Measurements from ENCODE around the gene C1GALT1C1L. TPM values are rescaled to one million over a fixed set of nuclear protein-coding genes. Genes with fewer than 3 reads are reported as not detected.
A peak's percentile ranks its signal among the peaks of the same experiment; 100 is the strongest.

C1GALT1C1L gene
- 0.91 and 1.3 TPM in 2 replicates for total RNA-seq (2016; rRNA removed; fragmentation: Illumina TruSeq; extraction: Trizol)
- total RNA-seq (2016; cell fraction: cytosol; rRNA removed; fragmentation: Illumina TruSeq; extraction: Trizol; ENCODE audit: low read depth), result 0.61 TPM in 1 of 2 replicates, not detected in the other
- total RNA-seq (2016; cell fraction: insoluble cytoplasmic fraction; rRNA removed; fragmentation: Illumina TruSeq; extraction: Trizol), result 1.3 and 1.6 TPM in 2 replicates
- 0.25 and 0.34 TPM in 2 replicates for total RNA-seq (2016; cell fraction: membrane; rRNA removed; fragmentation: Illumina TruSeq; extraction: Trizol)
- total RNA-seq (2016; cell fraction: nucleus; rRNA removed; fragmentation: Illumina TruSeq; extraction: Trizol), result 1.3 and 1.9 TPM in 2 replicates
- 2.4 and 2.7 TPM in 2 replicates for polyA plus RNA-seq (2011; rRNA removed)
- polyA plus RNA-seq (2011; cell fraction: cytosol; rRNA removed), result 1.1 and 2.1 TPM in 2 replicates
- 0.14 and 0.80 TPM in 2 replicates for polyA plus RNA-seq (2011; cell fraction: nucleus; rRNA removed)
- polyA plus RNA-seq (2012), result 2.1 and 3.8 TPM in 2 replicates
- 0.18 and 0.35 TPM in 2 replicates for polyA plus RNA-seq (2016; cell fraction: cytosol; fragmentation: Illumina TruSeq; extraction: Trizol; ENCODE audit: low read depth)
- polyA plus RNA-seq (2016; cell fraction: insoluble cytoplasmic fraction; fragmentation: Illumina TruSeq; extraction: Trizol; ENCODE audit: low read depth), result 1.1 TPM in 2 replicates
- polyA plus RNA-seq (2016; cell fraction: membrane; fragmentation: Illumina TruSeq; extraction: Trizol; ENCODE audit: low read depth), result 0.19 TPM in 1 of 2 replicates, not detected in the other
- polyA plus RNA-seq (2016; cell fraction: nucleus; fragmentation: Illumina TruSeq; extraction: Trizol; ENCODE audit: insufficient read depth, low read depth), result 2.6 and 2.9 TPM in 2 replicates
- polyA minus RNA-seq (2011; rRNA and poly(A)+ RNA removed; ENCODE audit: low replicate concordance), result 0.86 TPM in 1 of 2 replicates, not detected in the other
- 0.49 and 1.1 TPM in 2 replicates for polyA minus RNA-seq (2011; cell fraction: cytosol; rRNA and poly(A)+ RNA removed)
- 0.52 and 1.6 TPM in 2 replicates for polyA minus RNA-seq (2011; cell fraction: nucleus; rRNA and poly(A)+ RNA removed)
- Bru-seq, nascent RNA, result percentile 41 among the genes with signal in this experiment
- percentile 64 among the genes with signal in this experiment for BruChase-seq, experiment 1, labeled RNA remaining after a 6-hour chase
- BruChase-seq, experiment 2, labeled RNA remaining after a 2-hour chase, result percentile 52 among the genes with signal in this experiment
- long read RNA-seq, experiment 1, partial matches to known transcripts, result 0 of 3 reads
- long read RNA-seq, experiment 1, other reads (novel, unspliced or antisense), result 0 of 3 reads
- long read RNA-seq, experiment 2, partial matches to known transcripts, result 0 of 1 reads
- long read RNA-seq, experiment 2, other reads (novel, unspliced or antisense), result 0 of 1 reads

DNA sequence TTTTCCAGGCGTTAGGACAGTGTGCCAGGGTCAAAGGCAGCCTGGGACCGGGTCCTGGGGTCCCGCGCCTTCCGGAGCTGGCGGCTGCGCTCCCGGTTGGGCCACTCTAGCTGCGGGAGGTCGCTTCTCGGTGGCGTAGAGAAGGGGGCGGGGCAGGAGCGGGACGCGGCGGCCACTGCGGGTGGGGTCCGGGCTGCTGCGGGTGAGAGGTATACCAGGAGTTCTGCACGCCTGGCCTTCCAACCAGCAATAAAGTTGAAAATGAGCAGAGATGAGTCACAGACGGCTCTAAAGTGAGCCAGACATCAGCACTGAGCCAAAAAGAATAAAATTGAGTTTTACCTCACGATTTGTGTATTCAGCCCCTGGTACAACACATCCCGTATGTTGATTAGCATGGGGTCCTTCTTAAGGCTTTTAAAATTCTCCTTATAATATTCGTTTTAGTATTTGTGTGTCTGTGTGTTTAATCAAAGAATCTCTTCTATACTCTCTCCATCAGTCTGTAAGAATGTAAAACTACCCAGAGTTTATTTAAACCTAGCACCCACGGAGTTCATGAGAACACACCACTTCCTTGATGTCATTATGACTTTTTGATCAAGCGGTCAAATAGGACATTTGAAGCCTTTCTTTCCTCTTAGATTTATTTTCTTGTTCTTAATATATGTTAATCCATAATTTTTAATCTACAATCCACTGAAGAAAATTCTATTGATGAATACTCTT, at the start of gene C1GALT1C1L:
TSS of gene C1GALT1C1L (minus strand) at position 108 of the 729 bp plus-strand sequence. CDS start at position 1, 107 bp downstream.
- 5% methylated on average over 24 of the region's 27 CpGs for WGBS (ENCODE audit: low lambda C conversion rate)
- no peak within 1 kb of the TSS for H3K27ac ChIP-seq (ENCODE audit: extremely low read length, insufficient read depth, low read length)
- CTCF ChIA-PET (ENCODE audit: low intra/inter-chr PET ratio, low total read pairs), result no interaction called here
- BruUV-seq (replicated peaks), result no TSS peak
- in situ Hi-C loops (cut with HindIII; ENCODE audit: extremely low pct_ligation_motif_present, low pct_unique_long_range_greater_than_20kb) (no loop called here), intact Hi-C loops (cut with micrococcal nuclease; ENCODE audit: unreplicated experiment) (loop anchor here (2.0 kb wide), 1 partner anchor 42 kb away; no protein-coding TSS in a partner anchor)
- H3K4me1 ChIP-seq (ENCODE audit: insufficient read depth, low read length), result peaks cover 17% of the 10 kb centered on the region
- H4K20me1 ChIP-seq (ENCODE audit: insufficient read depth, low read length), result no peaks in the 10 kb centered on the region
- no peaks in the 10 kb centered on the region for H3K36me3 ChIP-seq (replicated peaks in 1 of 2; ENCODE audit: control insufficient read depth in 1 of 2, insufficient read depth in 2 of 2, low read length in 2 of 2)
- H3K27me3 ChIP-seq (ENCODE audit: control insufficient read depth in 1 of 2, insufficient read depth in 2 of 2, low read length in 2 of 2), result no peaks in the 10 kb centered on the region
- FAIRE-seq (no peak), ATAC-seq (peak; percentile 98), DNase-seq (ENCODE audit: low spot score) (peak; percentile 22)
- peak within 1 kb of the TSS; percentile 58 to 75 (median 68) for H3K4me3 ChIP-seq (replicated peaks in 1 of 3; ENCODE audit: insufficient read depth in 1 of 3, low read depth in 2 of 3, low read length in 3 of 3)
- peak within 1 kb of the TSS; percentile 56; the same call in 1 of the 2 replicates for H3K9ac ChIP-seq (ENCODE audit: insufficient read depth, low read depth, low read length)
- peak within 1 kb of the TSS; percentile 89 for H3K4me2 ChIP-seq (ENCODE audit: low read depth, low read length)
- POLR2A ChIA-PET, result interaction anchor here (1.0 to 1.3 kb wide), 3 partner anchors 8 to 80 kb away, joined by 4 to 8 read pairs (median 4); partner anchors contain the start of genes PLEKHH2 and THADA
- H2AFZ ChIP-seq (ENCODE audit: low read length), result peak within 1 kb of the TSS; percentile 99
- H3K79me2 ChIP-seq (ENCODE audit: insufficient read depth, low read length), result no peaks in the 10 kb centered on the region
- no peaks in the 10 kb centered on the region for H3K9me3 ChIP-seq (ENCODE audit: low read length)
- TF ChIP-seq HOXA3 (CRISPR knock-in tag; IDR thresholded peaks at IDR 0.05) (peak; percentile 85), ETV5 (CRISPR knock-in tag; IDR thresholded peaks at IDR 0.05; ENCODE audit: borderline replicate concordance) (peak; percentile 77; the same call in 1 of the 2 replicates), FLYWCH1 (CRISPR knock-in tag; IDR thresholded peaks at IDR 0.05) (no peak), POLR2A (IDR thresholded peaks at IDR 0.05; ENCODE audit: insufficient read depth in 1 of 2, low read depth in 2 of 2, low read length in 2 of 2) (peak in 1 of 2 experiments; percentile 58; a peak in 2 of 4 replicates), MXD4 (CRISPR knock-in tag; IDR thresholded peaks at IDR 0.05) (peak; percentile 56; the same call in 1 of the 2 replicates)
- TF ChIP-seq, protein P1, sequence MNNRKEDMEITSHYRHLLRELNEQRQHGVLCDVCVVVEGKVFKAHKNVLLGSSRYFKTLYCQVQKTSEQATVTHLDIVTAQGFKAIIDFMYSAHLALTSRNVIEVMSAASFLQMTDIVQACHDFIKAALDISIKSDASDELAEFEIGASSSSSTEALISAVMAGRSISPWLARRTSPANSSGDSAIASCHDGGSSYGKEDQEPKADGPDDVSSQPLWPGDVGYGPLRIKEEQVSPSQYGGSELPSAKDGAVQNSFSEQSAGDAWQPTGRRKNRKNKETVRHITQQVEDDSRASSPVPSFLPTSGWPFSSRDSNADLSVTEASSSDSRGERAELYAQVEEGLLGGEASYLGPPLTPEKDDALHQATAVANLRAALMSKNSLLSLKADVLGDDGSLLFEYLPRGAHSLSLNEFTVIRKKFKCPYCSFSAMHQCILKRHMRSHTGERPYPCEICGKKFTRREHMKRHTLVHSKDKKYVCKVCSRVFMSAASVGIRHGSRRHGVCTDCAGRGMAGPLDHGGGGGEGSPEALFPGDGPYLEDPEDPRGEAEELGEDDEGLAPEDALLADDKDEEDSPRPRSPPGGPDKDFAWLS (CRISPR knock-in tag; IDR thresholded peaks at IDR 0.05; ENCODE audit: borderline replicate concordance), result no peak
- TF ChIP-seq, protein P2, sequence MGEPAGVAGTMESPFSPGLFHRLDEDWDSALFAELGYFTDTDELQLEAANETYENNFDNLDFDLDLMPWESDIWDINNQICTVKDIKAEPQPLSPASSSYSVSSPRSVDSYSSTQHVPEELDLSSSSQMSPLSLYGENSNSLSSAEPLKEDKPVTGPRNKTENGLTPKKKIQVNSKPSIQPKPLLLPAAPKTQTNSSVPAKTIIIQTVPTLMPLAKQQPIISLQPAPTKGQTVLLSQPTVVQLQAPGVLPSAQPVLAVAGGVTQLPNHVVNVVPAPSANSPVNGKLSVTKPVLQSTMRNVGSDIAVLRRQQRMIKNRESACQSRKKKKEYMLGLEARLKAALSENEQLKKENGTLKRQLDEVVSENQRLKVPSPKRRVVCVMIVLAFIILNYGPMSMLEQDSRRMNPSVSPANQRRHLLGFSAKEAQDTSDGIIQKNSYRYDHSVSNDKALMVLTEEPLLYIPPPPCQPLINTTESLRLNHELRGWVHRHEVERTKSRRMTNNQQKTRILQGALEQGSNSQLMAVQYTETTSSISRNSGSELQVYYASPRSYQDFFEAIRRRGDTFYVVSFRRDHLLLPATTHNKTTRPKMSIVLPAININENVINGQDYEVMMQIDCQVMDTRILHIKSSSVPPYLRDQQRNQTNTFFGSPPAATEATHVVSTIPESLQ (CRISPR knock-in tag; conservative IDR thresholded peaks at IDR 0.05), result no peak
- TF ChIP-seq, protein P3, sequence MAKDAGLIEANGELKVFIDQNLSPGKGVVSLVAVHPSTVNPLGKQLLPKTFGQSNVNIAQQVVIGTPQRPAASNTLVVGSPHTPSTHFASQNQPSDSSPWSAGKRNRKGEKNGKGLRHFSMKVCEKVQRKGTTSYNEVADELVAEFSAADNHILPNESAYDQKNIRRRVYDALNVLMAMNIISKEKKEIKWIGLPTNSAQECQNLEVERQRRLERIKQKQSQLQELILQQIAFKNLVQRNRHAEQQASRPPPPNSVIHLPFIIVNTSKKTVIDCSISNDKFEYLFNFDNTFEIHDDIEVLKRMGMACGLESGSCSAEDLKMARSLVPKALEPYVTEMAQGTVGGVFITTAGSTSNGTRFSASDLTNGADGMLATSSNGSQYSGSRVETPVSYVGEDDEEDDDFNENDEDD (CRISPR knock-in tag; IDR thresholded peaks at IDR 0.05; ENCODE audit: borderline replicate concordance), result peak; percentile 31; the same call in 1 of the 2 replicates
